GM12873 (cell line): ENCODE data around the gene ITGAE.

Experiments
- TF ChIP-seq, protein P1 (sequence below): IDR thresholded peaks from 2 replicates; pipeline ENCODE4 v1.5.1; 2012; ENCODE audit warnings: low read depth, mild to moderate bottlenecking, moderate library complexity, low read length, control low read depth; ENCODE audit not compliant: insufficient read depth; ENCODE audit errors: missing control alignments

ITGAE gene

DNA sequence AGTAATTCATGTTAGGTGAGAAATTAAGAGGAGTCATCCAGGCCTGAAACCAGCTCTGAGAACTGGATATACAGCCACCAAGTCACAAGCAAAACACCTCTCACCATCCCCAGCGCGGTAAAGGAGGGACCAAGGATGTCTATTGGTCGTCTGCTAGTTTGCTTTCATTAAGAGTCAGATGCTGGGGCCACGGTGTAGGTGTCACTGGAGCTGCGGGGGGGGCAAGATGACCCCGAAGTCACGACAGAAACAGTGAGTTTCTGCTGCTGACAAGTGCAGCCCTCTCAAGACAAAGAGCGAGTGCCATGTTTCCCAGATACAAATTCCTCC is 44.3 kb upstream of the ITGAE start:
- TF ChIP-seq, protein P1, sequence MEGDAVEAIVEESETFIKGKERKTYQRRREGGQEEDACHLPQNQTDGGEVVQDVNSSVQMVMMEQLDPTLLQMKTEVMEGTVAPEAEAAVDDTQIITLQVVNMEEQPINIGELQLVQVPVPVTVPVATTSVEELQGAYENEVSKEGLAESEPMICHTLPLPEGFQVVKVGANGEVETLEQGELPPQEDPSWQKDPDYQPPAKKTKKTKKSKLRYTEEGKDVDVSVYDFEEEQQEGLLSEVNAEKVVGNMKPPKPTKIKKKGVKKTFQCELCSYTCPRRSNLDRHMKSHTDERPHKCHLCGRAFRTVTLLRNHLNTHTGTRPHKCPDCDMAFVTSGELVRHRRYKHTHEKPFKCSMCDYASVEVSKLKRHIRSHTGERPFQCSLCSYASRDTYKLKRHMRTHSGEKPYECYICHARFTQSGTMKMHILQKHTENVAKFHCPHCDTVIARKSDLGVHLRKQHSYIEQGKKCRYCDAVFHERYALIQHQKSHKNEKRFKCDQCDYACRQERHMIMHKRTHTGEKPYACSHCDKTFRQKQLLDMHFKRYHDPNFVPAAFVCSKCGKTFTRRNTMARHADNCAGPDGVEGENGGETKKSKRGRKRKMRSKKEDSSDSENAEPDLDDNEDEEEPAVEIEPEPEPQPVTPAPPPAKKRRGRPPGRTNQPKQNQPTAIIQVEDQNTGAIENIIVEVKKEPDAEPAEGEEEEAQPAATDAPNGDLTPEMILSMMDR: no peak

DNA sequence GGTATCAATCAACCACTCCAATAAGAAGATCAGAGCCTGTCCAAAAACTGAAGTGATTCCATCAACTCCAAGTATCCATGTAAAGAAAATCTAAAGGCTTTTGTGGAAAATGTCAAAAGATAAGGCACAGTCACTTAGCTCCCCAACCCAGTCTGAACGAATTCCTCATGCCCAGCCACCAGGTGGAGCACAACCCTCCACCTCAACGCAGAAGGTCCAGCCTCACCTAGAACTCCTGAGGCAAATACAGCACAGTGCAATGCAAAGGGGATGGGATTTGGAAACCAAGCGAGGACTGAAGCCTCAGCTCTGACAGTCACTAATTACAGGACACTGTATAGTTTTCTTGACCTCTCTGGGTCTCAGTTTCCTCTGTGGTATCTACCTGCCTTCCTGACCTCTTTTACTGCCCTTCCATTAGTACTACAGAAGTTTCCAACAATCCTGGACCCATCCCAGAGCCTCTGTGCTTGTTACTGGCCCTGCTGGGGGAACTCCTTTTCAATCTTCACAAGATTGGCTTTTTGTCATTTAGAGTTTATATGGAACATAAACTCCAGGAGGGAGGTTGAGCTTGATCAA is 43.0 kb upstream of the ITGAE start:
- TF ChIP-seq, protein P1: peak; percentile 77

DNA sequence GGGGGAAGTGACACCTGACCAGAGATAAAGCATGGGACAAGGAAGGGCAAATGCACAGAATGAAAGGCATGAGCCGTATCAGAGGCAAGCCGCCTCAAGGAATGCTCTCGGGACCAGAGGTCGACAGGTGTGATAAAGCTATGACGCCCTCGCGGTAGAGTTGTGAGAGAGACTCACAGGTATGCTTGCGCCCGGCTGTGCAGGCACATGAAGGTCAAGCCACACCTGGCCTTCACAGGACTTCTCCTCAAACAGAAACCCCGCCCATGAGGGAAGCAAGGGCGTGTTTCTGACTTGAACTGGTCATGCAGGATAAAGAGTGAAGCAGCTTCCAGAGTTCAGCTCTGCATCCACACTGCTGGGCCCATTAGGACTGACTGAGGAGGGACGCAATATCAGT is 37.2 kb upstream of the ITGAE start:
- TF ChIP-seq, protein P1: no peak

DNA sequence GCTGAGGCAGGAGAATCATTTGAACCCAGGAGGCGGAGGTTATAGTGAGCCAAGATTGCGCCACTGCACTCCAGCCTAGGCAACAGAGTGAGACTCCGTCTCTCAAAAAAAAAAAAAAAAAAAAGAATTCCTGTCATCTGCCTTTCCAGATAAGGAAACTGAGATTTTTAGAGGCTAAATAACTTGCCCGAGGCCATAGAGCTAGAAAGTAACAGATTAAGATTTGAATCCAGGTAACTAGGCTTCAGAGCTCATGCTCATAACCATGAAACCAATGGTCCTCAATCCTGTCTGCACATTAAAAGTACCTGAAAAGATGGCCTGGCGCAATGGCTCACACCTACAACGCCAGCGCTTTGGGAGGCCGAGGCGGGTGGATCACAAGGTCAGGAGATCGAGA is 35.6 kb upstream of the ITGAE start:
- TF ChIP-seq, protein P1: no peak

DNA sequence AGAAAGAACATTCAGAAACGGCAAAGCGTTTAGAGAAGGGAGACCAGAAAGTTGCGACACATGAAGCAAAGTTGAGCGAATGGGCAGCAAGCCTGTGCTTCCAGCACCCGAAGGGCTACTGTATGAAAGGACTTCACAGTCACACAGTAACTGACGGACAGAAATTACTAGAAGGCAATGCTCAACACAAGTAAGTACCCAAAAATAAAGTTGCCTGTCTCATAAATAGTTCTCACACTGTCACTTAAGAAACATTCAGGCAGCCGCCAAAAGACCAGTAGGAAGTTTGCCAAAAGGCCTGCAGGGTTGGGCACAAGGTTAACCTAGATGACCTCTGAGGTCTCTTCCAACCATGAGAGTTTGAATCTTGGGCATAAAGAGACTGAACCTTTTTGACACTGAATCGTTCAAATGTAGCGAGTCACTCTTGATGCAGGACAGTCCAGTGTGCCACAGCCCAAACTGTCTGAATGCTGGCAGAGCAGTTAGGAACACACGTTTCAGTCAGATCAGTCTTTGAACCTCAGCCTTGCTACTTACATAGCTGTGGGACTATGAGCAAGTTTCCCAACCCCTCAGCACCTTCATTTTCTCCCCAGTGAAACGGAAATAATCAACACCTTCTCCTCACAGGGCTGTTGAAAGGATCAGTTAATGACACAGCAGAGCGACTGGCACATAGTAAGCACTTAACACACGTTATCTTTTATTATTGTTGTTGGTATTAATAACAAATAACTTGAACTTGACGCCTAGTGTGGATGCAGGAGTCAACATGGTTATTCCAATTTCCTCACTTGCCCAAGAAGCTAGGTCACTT is 34.6 kb upstream of the ITGAE start:
- TF ChIP-seq, protein P1: no peak

DNA sequence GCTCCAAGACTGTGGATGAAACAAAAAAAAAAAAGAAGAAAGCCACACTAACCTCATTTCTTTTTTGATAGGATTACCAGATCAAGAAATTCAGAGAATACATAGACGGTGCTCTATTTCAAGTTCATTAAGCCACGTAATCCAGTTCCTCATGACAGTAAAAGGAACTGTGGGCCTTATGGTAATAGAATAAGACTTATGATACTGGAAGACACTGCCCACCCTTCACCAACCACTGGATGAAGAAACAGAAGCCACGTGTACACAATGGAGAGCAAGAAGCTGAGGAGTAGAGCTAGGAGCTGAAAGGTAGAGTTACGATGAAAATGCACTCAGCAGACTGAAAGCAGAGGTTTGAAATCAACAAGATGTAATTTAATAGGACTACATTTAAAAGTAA is 33.8 kb upstream of the ITGAE start:
- TF ChIP-seq, protein P1: no peak

DNA sequence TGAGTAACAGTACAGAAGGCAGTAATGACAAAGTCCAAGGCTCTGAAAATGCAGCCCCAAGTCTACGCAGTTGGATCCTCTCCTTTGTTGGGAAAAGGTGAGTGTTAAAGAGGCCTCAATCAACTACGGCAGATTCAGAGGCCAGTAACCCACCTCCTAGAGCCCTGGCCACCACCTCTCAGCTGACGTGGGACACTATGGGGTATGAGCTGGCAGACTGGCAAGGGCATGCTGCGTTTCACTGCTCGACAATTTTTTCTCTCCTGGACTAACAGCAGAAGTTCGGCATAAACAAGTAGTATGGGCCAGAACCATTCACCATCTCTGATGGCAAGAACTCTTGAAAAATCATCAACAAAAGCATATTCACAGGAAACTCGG is 27.9 kb upstream of the ITGAE start:
- TF ChIP-seq, protein P1: no peak
